GM21515 (cell line): ENCODE data around the gene ZNF302.
A peak's percentile ranks its signal among the peaks of the same experiment; 100 is the strongest.
"Not testable (repeated sequence)": the region's sequence is repeated elsewhere in the genome, so short reads cannot be mapped to it uniquely, and the experiment has no call there.

Experiments
- ATAC-seq: cut with Tn5 transposase; IDR thresholded peaks from one replicate; pipeline ENCODE4 v1.9.1; 2021; ENCODE audit not compliant: unreplicated experiment

The ZNF302 gene

GRCh38 chr19:34671972-34672371 is 5.5 kb upstream of the ZNF302 start:
- ATAC-seq: no peak

GRCh38 chr19:34673590-34673989 is 3.9 kb upstream of the ZNF302 start:
- ATAC-seq: no peak

- ATAC-seq: no peak
Measured at GRCh38 chr19:34675250-34675649, 2.2 kb upstream of the ZNF302 start.

- ATAC-seq: no peak
Measured at GRCh38 chr19:34675919-34676318, 1.6 kb upstream of the ZNF302 start.

GRCh38 chr19:34676697-34677385 is 637 bp upstream of the ZNF302 start, which contains the start of gene SCGB2B2:
Gene SCGB2B2, minus strand, starts transcription at chr19:34677159. Its CDS starts 82,596 bp downstream, at chr19:34594563.
- peak; percentile 37 for ATAC-seq

- ATAC-seq: no peak
Measured at GRCh38 chr19:34678085-34678412, 571 bp downstream of the ZNF302 start.

GRCh38 chr19:34678421-34678820 is 943 bp downstream of the ZNF302 start:
- ATAC-seq: no peak

GRCh38 chr19:34681478-34681877 is 4.0 kb downstream of the ZNF302 start:
- no peak for ATAC-seq

GRCh38 chr19:34685266-34685665 is 7.8 kb downstream of the ZNF302 start:
- not testable (repeated sequence) for ATAC-seq

- no peak for ATAC-seq
Measured at GRCh38 chr19:34686455-34686854, 9.0 kb downstream of the ZNF302 start.

GRCh38 chr19:34687348-34687747 is 9.9 kb downstream of the ZNF302 start:
- ATAC-seq: no peak

GRCh38 chr19:34688592-34688991 is 11.1 kb downstream of the ZNF302 start:
- no peak for ATAC-seq

- ATAC-seq: no peak
Measured at GRCh38 chr19:34690372-34690771, 12.9 kb downstream of the ZNF302 start.

- ATAC-seq: no peak
Measured at GRCh38 chr19:34692549-34692948, 15.1 kb downstream of the ZNF302 start.

- no peak for ATAC-seq
Measured at GRCh38 chr19:34707661-34708060, 30.2 kb downstream of the ZNF302 start.

- no peak for ATAC-seq
Measured at GRCh38 chr19:34711890-34712289, 34.4 kb downstream of the ZNF302 start.

GRCh38 chr19:34712395-34713261 is 35.1 kb downstream of the ZNF302 start:
- no peak for ATAC-seq

GRCh38 chr19:34713262-34713637 is 35.8 kb downstream of the ZNF302 start:
- ATAC-seq: no peak

- ATAC-seq: no peak
Measured at GRCh38 chr19:34715357-34715756, 37.9 kb downstream of the ZNF302 start.

GRCh38 chr19:34722353-34722752 is 44.9 kb downstream of the ZNF302 start:
- no peak for ATAC-seq

- no peak for ATAC-seq
Measured at GRCh38 chr19:34725400-34725799, 47.9 kb downstream of the ZNF302 start.
